GM23338 (cell line): ENCODE measurements around the gene UHRF2. TPM values are rescaled to one million over a fixed set of nuclear protein-coding genes. Genes with fewer than 3 reads are reported as not detected.
A peak's percentile ranks its signal among the peaks of the same experiment; 100 is the strongest.

Experiments used
- ATAC-seq: fragments of 200-7000 bp; cut with Tn5 transposase; 3 replicates; pipeline ENCODE4 v1.9.1; 2020
- DNase-seq: peaks from one replicate; pipeline ENCODE4 v3.0.0-alpha.2; 2015; ENCODE audit warnings: low spot score
- H2AFZ ChIP-seq: fragments of 200-600 bp; sonication (generic); 2 replicates; pipeline ENCODE4 v1.8.0; 2016; ENCODE audit warnings: antibody characterized with exemption, mild to moderate bottlenecking, moderate library complexity
- H3F3A ChIP-seq: fragments of 200-600 bp; sonication (generic); replicated peaks from 2 replicates; pipeline ENCODE4 v1.8.0; 2017; ENCODE audit warnings: antibody characterized with exemption, mixed run types, low read depth
- H3K27ac ChIP-seq: fragments of 200-600 bp; sonication (generic); 2 replicates; pipeline ENCODE4 v1.6.1; 2016; ENCODE audit warnings: low read depth
- H3K27me3 ChIP-seq: fragments of 200-600 bp; sonication (generic); 2 replicates; pipeline ENCODE4 v1.8.0; 2016; ENCODE audit warnings: mild to moderate bottlenecking, mixed run types, moderate library complexity; ENCODE audit not compliant: insufficient read depth
- H3K36me3 ChIP-seq: fragments of 200-600 bp; sonication (generic); 2 replicates; pipeline ENCODE4 v1.8.0; 2016; ENCODE audit warnings: mild to moderate bottlenecking; ENCODE audit not compliant: insufficient read depth
- H3K4me1 ChIP-seq: fragments of 200-600 bp; sonication (generic); 2 replicates; pipeline ENCODE4 v1.8.0; 2016; ENCODE audit warnings: mild to moderate bottlenecking, moderate library complexity; ENCODE audit not compliant: insufficient read depth
- H3K4me2 ChIP-seq: fragments of 200-600 bp; sonication (generic); 2 replicates; pipeline ENCODE4 v1.7.1; 2017; ENCODE audit warnings: mixed run types
- H3K4me3 ChIP-seq: fragments of 200-600 bp; sonication (generic); 2 replicates; pipeline ENCODE4 v1.6.1; 2016; ENCODE audit warnings: mixed run types
- H3K79me2 ChIP-seq: fragments of 200-600 bp; sonication (generic); replicated peaks from 2 replicates; pipeline ENCODE4 v1.8.0; 2017; ENCODE audit warnings: mild to moderate bottlenecking; ENCODE audit not compliant: insufficient read depth
- H3K9me2 ChIP-seq: fragments of 200-600 bp; sonication (generic); 2 replicates; pipeline ENCODE4 v1.8.0; 2017; ENCODE audit not compliant: insufficient read depth
- H4K20me1 ChIP-seq: fragments of 200-600 bp; sonication (generic); replicated peaks from 2 replicates; pipeline ENCODE4 v1.8.0; 2017; ENCODE audit warnings: mild to moderate bottlenecking; ENCODE audit not compliant: insufficient read depth
- H3K27ac Mint-ChIP-seq: 2 replicates; pipeline ENCODE4 v1.8.0; 2020; ENCODE audit warnings: inconsistent platforms, mild to moderate bottlenecking, moderate library complexity, mixed read lengths
- H3K27me3 Mint-ChIP-seq: 3 replicates; pipeline ENCODE4 v1.8.0; 2022; ENCODE audit warnings: low read depth, mild to moderate bottlenecking, moderate library complexity, mixed read lengths, inconsistent platforms; ENCODE audit not compliant: insufficient read depth, poor library complexity
- H3K36me3 Mint-ChIP-seq: 3 replicates; pipeline ENCODE4 v1.8.0; 2021; ENCODE audit warnings: low read depth, mild to moderate bottlenecking, inconsistent platforms, moderate library complexity, mixed read lengths
- H3K4me1 Mint-ChIP-seq: 3 replicates; pipeline ENCODE4 v1.8.0; 2020; ENCODE audit warnings: mild to moderate bottlenecking, inconsistent platforms, mixed read lengths
- H3K4me3 Mint-ChIP-seq: 3 replicates; pipeline ENCODE4 v1.8.0; 2021; ENCODE audit warnings: moderate library complexity, mild to moderate bottlenecking, inconsistent platforms, mixed read lengths
- H3K9me3 Mint-ChIP-seq: 3 replicates; pipeline ENCODE4 v1.8.0; 2020; ENCODE audit warnings: moderate library complexity, mild to moderate bottlenecking, inconsistent platforms, mixed read lengths
- EZH2 ChIP-seq: fragments of 200-600 bp; sonication (generic); IDR thresholded peaks from one replicate; pipeline ENCODE4 v1.8.0; 2017; ENCODE audit warnings: antibody characterized with exemption, mild to moderate bottlenecking, low read depth; ENCODE audit not compliant: unreplicated experiment
- POLR2AphosphoS5 ChIP-seq: IDR thresholded peaks from 2 replicates; pipeline ENCODE4 v1.6.1; 2016; ENCODE audit warnings: antibody characterized with exemption, low read depth
- ZNF331 ChIP-seq: fragments of 250-450 bp; sonication (Bioruptor Pico); IDR thresholded peaks from 2 replicates; pipeline ENCODE4 v1.5.0; 2020; ENCODE audit warnings: low read depth, mild to moderate bottlenecking, moderate library complexity
- polyA plus RNA-seq: library from polyadenylated mRNA; unstranded; fragments of >200 nt; fragmentation: Nextera tagmentation; extraction: Ambion mirVana; gene quantifications from 2 replicates; pipeline ENCODE4 v1.2.1, GENCODE V29; 2016
- total RNA-seq: library from RNA; depleted of rRNA; stranded (reverse); fragments of >200 nt; shearing (Covaris generic); gene quantifications from 2 replicates; pipeline ENCODE4 v1.2.3, GENCODE V29; 2014
- TF ChIP-seq, protein P1 (sequence below), 2 experiments: fragments of 200-600 bp in 1 of 2; sonication (generic) in 1 of 2; conservative IDR thresholded peaks; 2 replicates each; pipeline versions ENCODE4 v1.5.1 to v1.6.1; 2016 to 2017; ENCODE audit warnings: antibody characterized with exemption in 2 of 2, low read depth in 2 of 2, mild to moderate bottlenecking in 2 of 2, moderate library complexity in 1 of 2
- TF ChIP-seq, protein P2 (sequence below): IDR thresholded peaks from 2 replicates; pipeline ENCODE4 v1.6.1; 2016; ENCODE audit warnings: antibody characterized with exemption

Gene UHRF2
- total and polyA plus RNA-seq, 2 experiments from 2014 or later = 15.1 to 51.6 TPM

- Histone ChIP-seq H3K4me2 (no peak overlapping the region), H2AFZ (no peak overlapping the region), H3F3A (no peaks in the 10 kb centered on the region), H3K27me3 (no peaks in the 10 kb centered on the region), H3K9me2 (no peaks in the 10 kb centered on the region), H3K27ac (no peak overlapping the region), H3K36me3 (peaks cover 4% of the 10 kb centered on the region; the same call in 1 of the 2 replicates), H3K4me1 (no peaks in the 10 kb centered on the region), H4K20me1 (no peaks in the 10 kb centered on the region), H3K79me2 (no peaks in the 10 kb centered on the region; the same call in 1 of the 2 replicates), H3K4me3 (no peak overlapping the region)
- no peak overlapping the region for H3K4me3 Mint-ChIP-seq
- no peaks in the 10 kb centered on the region for H3K9me3 Mint-ChIP-seq
- no peaks in the 10 kb centered on the region for H3K27me3 Mint-ChIP-seq
- DNase-seq = no peak
- ATAC-seq = no peak
- H3K4me1 Mint-ChIP-seq = no peaks in the 10 kb centered on the region
- peaks cover 23% of the 10 kb centered on the region; the same call in 2 of the 3 replicates for H3K36me3 Mint-ChIP-seq
- TF ChIP-seq, protein P1, sequence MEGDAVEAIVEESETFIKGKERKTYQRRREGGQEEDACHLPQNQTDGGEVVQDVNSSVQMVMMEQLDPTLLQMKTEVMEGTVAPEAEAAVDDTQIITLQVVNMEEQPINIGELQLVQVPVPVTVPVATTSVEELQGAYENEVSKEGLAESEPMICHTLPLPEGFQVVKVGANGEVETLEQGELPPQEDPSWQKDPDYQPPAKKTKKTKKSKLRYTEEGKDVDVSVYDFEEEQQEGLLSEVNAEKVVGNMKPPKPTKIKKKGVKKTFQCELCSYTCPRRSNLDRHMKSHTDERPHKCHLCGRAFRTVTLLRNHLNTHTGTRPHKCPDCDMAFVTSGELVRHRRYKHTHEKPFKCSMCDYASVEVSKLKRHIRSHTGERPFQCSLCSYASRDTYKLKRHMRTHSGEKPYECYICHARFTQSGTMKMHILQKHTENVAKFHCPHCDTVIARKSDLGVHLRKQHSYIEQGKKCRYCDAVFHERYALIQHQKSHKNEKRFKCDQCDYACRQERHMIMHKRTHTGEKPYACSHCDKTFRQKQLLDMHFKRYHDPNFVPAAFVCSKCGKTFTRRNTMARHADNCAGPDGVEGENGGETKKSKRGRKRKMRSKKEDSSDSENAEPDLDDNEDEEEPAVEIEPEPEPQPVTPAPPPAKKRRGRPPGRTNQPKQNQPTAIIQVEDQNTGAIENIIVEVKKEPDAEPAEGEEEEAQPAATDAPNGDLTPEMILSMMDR (conservative IDR thresholded peaks at IDR 0.05; ENCODE audit: low read depth in 2 of 2) = no peak
- TF ChIP-seq ZNF331 (CRISPR knock-in tag) = no peak
- TF ChIP-seq EZH2 = no peak
- no peak overlapping the region for H3K27ac Mint-ChIP-seq
These were observed 67.0 kb downstream of the UHRF2 start for GRCh38 chr9:6479959-6480358.

DNA sequence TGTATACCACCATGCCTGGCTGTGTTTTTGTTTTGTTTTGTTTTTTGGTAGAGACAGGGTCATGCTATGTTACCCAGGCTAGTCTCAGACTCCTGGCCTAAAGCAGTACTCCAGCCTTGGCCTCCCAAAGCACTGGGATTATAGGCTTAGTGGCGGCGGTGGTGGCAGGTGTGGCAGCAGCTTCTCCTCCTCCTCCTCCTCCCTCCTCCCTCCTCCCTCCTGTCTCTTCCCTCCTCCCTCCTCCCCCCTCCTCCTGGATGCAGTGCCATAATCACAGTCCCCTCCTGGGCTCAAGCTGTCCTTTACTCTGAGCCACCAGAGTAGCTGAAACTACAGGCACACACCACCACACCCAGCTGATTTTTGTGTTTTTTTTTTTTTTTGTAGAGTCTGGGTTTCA lies 71.2 kb downstream of the UHRF2 start:
- H3K27me3 ChIP-seq = no peaks in the 10 kb centered on the region
- H4K20me1 ChIP-seq = no peaks in the 10 kb centered on the region
- H3K4me1 Mint-ChIP-seq = no peaks in the 10 kb centered on the region
- DNase-seq (no peak), ATAC-seq (no peak)
- no peak overlapping the region for H3K27ac Mint-ChIP-seq
- H3K9me2 ChIP-seq = no peaks in the 10 kb centered on the region
- H3K4me2 ChIP-seq = no peak overlapping the region
- no peaks in the 10 kb centered on the region for H3K9me3 Mint-ChIP-seq
- peaks cover 10% of the 10 kb centered on the region; the same call in 1 of the 2 replicates for H3K36me3 ChIP-seq
- TF ChIP-seq, protein P2, sequence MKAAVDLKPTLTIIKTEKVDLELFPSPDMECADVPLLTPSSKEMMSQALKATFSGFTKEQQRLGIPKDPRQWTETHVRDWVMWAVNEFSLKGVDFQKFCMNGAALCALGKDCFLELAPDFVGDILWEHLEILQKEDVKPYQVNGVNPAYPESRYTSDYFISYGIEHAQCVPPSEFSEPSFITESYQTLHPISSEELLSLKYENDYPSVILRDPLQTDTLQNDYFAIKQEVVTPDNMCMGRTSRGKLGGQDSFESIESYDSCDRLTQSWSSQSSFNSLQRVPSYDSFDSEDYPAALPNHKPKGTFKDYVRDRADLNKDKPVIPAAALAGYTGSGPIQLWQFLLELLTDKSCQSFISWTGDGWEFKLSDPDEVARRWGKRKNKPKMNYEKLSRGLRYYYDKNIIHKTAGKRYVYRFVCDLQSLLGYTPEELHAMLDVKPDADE = no peak
- no peaks in the 10 kb centered on the region for H3K27me3 Mint-ChIP-seq
- no peak overlapping the region for H3K4me3 ChIP-seq
- H3K4me3 Mint-ChIP-seq = no peak overlapping the region
- H2AFZ ChIP-seq = no peak overlapping the region
- peaks cover 38% of the 10 kb centered on the region for H3K36me3 Mint-ChIP-seq
- H3K27ac ChIP-seq = no peak overlapping the region
- no peaks in the 10 kb centered on the region for H3K4me1 ChIP-seq
- H3K79me2 ChIP-seq = no peaks in the 10 kb centered on the region
- H3F3A ChIP-seq = no peaks in the 10 kb centered on the region

- Histone ChIP-seq H3K27me3 (no peaks in the 10 kb centered on the region), H3K79me2 (peaks cover 16% of the 10 kb centered on the region), H3F3A (no peaks in the 10 kb centered on the region), H4K20me1 (no peaks in the 10 kb centered on the region; the same call in none of the 2 replicates), H3K27ac (no peak overlapping the region), H3K4me3 (no peak overlapping the region), H3K36me3 (0 out of 2 replicates have a peak, but pooled peaks cover 6% of the 10 kb centered on the region), H3K4me1 (0 out of 2 replicates have a peak, but pooled peaks cover 7% of the 10 kb centered on the region), H2AFZ (no peak overlapping the region), H3K9me2 (no peaks in the 10 kb centered on the region), H3K4me2 (no peak overlapping the region)
- peak; percentile 65 for DNase-seq
- TF ChIP-seq, protein P1 (conservative IDR thresholded peaks at IDR 0.05; ENCODE audit: low read depth in 2 of 2) = peak; percentile 36 to 51
- no peak for TF ChIP-seq POLR2AphosphoS5
- TF ChIP-seq, protein P2 = no peak
- Mint-ChIP-seq H3K4me3 (no peak overlapping the region), H3K27ac (no peak overlapping the region), H3K9me3 (no peaks in the 10 kb centered on the region), H3K4me1 (no peaks in the 10 kb centered on the region), H3K36me3 (peaks cover 29% of the 10 kb centered on the region), H3K27me3 (peaks cover 5% of the 10 kb centered on the region)
- peak; percentile 75 for ATAC-seq
These were observed 75.4 kb downstream of the UHRF2 start for GRCh38 chr9:6488395-6488794.
